ENCODE measurements around the gene LTBP2. TPM values are rescaled to one million over a fixed set of nuclear protein-coding genes. Genes with fewer than 3 reads are reported as not detected.

The LTBP2 gene
- total RNA-seq, 1 experiment from 2014 or later = 17.4 TPM

DNA sequence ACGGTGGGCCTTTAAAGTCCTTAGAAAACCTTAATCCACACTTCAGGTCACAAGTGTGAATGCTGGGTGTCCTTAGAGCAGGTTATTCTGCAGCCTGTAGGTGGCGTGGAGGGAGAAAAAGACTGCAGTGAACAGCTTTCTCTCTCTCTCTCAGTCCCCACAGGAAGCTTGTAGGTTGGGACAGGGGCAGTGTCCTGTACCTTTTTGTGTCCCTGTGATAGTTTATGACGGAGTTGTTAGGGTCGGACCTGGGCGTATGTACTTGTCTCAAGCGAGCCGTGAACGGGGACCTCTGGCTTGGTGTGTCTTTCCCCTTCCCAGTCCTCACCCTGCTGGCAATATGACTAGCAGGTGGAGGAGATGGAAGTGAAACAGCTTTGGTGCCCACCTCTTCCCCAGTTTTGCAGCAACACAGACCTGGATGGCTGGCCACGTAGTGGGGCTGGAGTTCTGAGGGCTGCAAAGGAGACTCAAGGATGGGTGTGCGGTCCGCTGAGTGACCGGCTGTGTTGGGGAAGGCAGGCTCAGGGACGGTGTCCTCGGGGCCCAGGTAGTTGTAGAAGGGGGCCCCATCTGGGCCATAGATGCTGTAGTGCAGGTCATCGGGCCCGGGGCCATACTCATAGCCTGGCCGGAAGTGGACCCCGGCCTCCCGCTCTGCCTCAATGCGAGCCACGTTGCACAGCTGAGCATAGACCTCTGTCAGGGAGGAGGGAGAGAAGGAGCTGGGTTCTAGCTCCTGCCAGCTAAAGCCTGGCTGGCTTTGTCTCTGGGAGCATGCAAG, 109.6 kb downstream of the LTBP2 start:
- ATAC-seq (peak; percentile 84), DNase-seq (peak; percentile 70)
- H3K4me1 ChIP-seq (ENCODE audit: insufficient read depth, low read length) = no peaks in the 10 kb centered on the region
- no peaks in the 10 kb centered on the region for H3K36me3 ChIP-seq (ENCODE audit: low read depth, low read length)
- H3K9me3 ChIP-seq (ENCODE audit: low read length) = no peaks in the 10 kb centered on the region
- no peaks in the 10 kb centered on the region for H4K20me1 ChIP-seq (ENCODE audit: low read length)
- H3K9me2 ChIP-seq (replicated peaks; ENCODE audit: low read length) = no peaks in the 10 kb centered on the region
- no TSS peak for BruUV-seq (replicated peaks)
- intact Hi-C loops (cut with micrococcal nuclease) = loop anchor here (5.0 kb wide), 1 partner anchor 210 kb away; the partner anchor contains the start of genes AREL1 and FCF1
- H3K9ac ChIP-seq (ENCODE audit: low read length) = no peak overlapping the region
- POLR2A ChIA-PET (ENCODE audit: unreplicated experiment) = no interaction called here
- H3F3A ChIP-seq (ENCODE audit: low read length, unreplicated experiment) = no peaks in the 10 kb centered on the region
- no peaks in the 10 kb centered on the region for H3K79me2 ChIP-seq (ENCODE audit: low read length)
- no peaks in the 10 kb centered on the region for H3K27me3 ChIP-seq (ENCODE audit: low read length)
- H3K27ac ChIP-seq (ENCODE audit: low read length) = no peak overlapping the region
- CTCF ChIA-PET = interaction anchor here (0.6 to 2.0 kb wide), 6 partner anchors 9 to 302 kb away, joined by 4 to 8 read pairs (median 5); partner anchors contain the start of gene ISCA2
- H3K4me2 ChIP-seq (ENCODE audit: low read length) = no peak overlapping the region
- H2AFZ ChIP-seq (ENCODE audit: low read length) = no peak overlapping the region
- no peak for TF ChIP-seq EZH2phosphoT487 (IDR thresholded peaks at IDR 0.05; ENCODE audit: borderline replicate concordance, low read length)
- TF ChIP-seq, protein P1, sequence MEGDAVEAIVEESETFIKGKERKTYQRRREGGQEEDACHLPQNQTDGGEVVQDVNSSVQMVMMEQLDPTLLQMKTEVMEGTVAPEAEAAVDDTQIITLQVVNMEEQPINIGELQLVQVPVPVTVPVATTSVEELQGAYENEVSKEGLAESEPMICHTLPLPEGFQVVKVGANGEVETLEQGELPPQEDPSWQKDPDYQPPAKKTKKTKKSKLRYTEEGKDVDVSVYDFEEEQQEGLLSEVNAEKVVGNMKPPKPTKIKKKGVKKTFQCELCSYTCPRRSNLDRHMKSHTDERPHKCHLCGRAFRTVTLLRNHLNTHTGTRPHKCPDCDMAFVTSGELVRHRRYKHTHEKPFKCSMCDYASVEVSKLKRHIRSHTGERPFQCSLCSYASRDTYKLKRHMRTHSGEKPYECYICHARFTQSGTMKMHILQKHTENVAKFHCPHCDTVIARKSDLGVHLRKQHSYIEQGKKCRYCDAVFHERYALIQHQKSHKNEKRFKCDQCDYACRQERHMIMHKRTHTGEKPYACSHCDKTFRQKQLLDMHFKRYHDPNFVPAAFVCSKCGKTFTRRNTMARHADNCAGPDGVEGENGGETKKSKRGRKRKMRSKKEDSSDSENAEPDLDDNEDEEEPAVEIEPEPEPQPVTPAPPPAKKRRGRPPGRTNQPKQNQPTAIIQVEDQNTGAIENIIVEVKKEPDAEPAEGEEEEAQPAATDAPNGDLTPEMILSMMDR (conservative IDR thresholded peaks at IDR 0.05; ENCODE audit: low read depth, low read length) = peak; percentile 80
- no peak overlapping the region for H3K4me3 ChIP-seq (ENCODE audit: low read length)

DNA sequence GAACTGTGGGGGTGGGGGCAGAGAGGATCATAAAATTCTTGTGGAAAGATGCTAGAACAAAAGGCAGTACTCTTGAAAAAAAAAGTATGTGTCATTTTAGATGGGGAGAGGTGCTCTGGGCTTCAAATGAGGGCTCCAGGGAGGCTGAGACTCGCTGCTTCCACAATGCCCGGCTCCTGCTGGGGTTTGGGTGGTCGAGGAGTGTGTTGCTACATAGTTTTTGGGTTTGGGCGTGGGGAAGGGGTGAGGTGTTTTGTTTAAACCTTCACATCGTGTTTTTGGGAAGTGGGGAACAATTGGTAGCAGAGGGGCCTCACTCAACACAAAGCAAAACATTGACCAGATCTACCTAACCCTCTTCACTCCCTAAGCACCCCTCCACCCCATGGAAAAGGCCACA, 110.3 kb downstream of the LTBP2 start:
- H2AFZ ChIP-seq (ENCODE audit: low read length) = no peak overlapping the region
- TF ChIP-seq EZH2phosphoT487 (IDR thresholded peaks at IDR 0.05; ENCODE audit: borderline replicate concordance, low read length) = no peak
- TF ChIP-seq EZH2 (IDR thresholded peaks at IDR 0.05; ENCODE audit: low read length, unreplicated experiment) = no peak
- TF ChIP-seq, protein P1 (conservative IDR thresholded peaks at IDR 0.05; ENCODE audit: low read depth, low read length) = no peak
- no peak overlapping the region for H3K9ac ChIP-seq (ENCODE audit: low read length)
- H4K20me1 ChIP-seq (ENCODE audit: low read length) = no peaks in the 10 kb centered on the region
- no peaks in the 10 kb centered on the region for H3K4me1 ChIP-seq (ENCODE audit: insufficient read depth, low read length)
- intact Hi-C loops (cut with micrococcal nuclease) = loop anchor here (1.0 to 5.0 kb wide), 3 partner anchors 108 to 303 kb away; partner anchors contain the start of genes AREL1 and FCF1
- H3K9me2 ChIP-seq (replicated peaks; ENCODE audit: low read length) = no peaks in the 10 kb centered on the region
- CTCF ChIA-PET = interaction anchor here (1.0 to 2.0 kb wide), 4 partner anchors 8 to 303 kb away, joined by 4 to 8 read pairs (median 7); partner anchors contain the start of gene ISCA2
- DNase-seq (no peak), ATAC-seq (no peak)
- no peak overlapping the region for H3K4me2 ChIP-seq (ENCODE audit: low read length)
- H3K4me3 ChIP-seq (ENCODE audit: low read length) = no peak overlapping the region
- no peaks in the 10 kb centered on the region for H3K9me3 ChIP-seq (ENCODE audit: low read length)
- H3K27ac ChIP-seq (ENCODE audit: low read length) = no peak overlapping the region
- H3K36me3 ChIP-seq (ENCODE audit: low read depth, low read length) = no peaks in the 10 kb centered on the region
- no peaks in the 10 kb centered on the region for H3F3A ChIP-seq (ENCODE audit: low read length, unreplicated experiment)
- POLR2A ChIA-PET (ENCODE audit: unreplicated experiment) = no interaction called here
- H3K27me3 ChIP-seq (ENCODE audit: low read length) = no peaks in the 10 kb centered on the region
- H3K79me2 ChIP-seq (ENCODE audit: low read length) = no peaks in the 10 kb centered on the region
- BruUV-seq (replicated peaks) = no TSS peak

DNA sequence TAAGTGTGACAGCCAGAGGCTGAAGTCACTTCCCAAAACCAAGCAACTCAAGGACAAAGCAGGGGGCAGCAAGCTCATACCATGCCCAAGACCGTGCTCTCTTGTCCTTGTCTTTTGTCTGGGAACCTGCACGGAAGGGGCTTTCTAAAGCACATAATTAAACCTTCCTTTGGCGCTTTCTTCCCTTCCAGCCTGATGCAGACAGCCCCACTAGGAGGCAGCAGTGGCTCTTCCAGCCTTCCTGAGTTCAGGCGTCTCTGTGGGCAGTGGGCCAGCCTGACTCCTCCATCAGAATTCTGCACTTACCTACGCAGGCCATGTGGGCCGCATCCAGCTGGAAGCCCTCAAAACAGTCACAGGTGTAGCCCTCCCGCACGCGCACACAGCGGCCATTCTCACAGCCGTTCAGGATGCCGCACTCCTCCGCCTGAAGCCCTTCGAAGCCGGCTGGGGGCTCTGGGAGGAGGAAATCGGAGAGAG, 110.9 kb downstream of the LTBP2 start:
- ATAC-seq (peak; percentile 76), DNase-seq (peak; percentile 85)
- H3K4me3 ChIP-seq (ENCODE audit: low read length) = no peak overlapping the region
- intact Hi-C loops (cut with micrococcal nuclease) = loop anchor here (1.0 to 5.0 kb wide), 3 partner anchors 108 to 304 kb away; partner anchors contain the start of genes AREL1 and FCF1
- no peaks in the 10 kb centered on the region for H3K27me3 ChIP-seq (ENCODE audit: low read length)
- no peak overlapping the region for H2AFZ ChIP-seq (ENCODE audit: low read length)
- no peaks in the 10 kb centered on the region for H3K9me2 ChIP-seq (replicated peaks; ENCODE audit: low read length)
- H3K36me3 ChIP-seq (ENCODE audit: low read depth, low read length) = no peaks in the 10 kb centered on the region
- H3K9ac ChIP-seq (ENCODE audit: low read length) = no peak overlapping the region
- H4K20me1 ChIP-seq (ENCODE audit: low read length) = no peaks in the 10 kb centered on the region
- CTCF ChIA-PET = interaction anchor here (2.0 kb wide), 1 partner anchor 108 kb away, joined by 8 read pairs; no protein-coding TSS in a partner anchor
- H3K4me1 ChIP-seq (ENCODE audit: insufficient read depth, low read length) = no peaks in the 10 kb centered on the region
- H3K9me3 ChIP-seq (ENCODE audit: low read length) = no peaks in the 10 kb centered on the region
- no peaks in the 10 kb centered on the region for H3F3A ChIP-seq (ENCODE audit: low read length, unreplicated experiment)
- POLR2A ChIA-PET (ENCODE audit: unreplicated experiment) = no interaction called here
- no TSS peak for BruUV-seq (replicated peaks)
- TF ChIP-seq, protein P1 (conservative IDR thresholded peaks at IDR 0.05; ENCODE audit: low read depth, low read length) = peak; percentile 87
- TF ChIP-seq EZH2 (IDR thresholded peaks at IDR 0.05; ENCODE audit: low read length, unreplicated experiment) (no peak), EZH2phosphoT487 (IDR thresholded peaks at IDR 0.05; ENCODE audit: borderline replicate concordance, low read length) (no peak)
- H3K27ac ChIP-seq (ENCODE audit: low read length) = no peak overlapping the region
- no peaks in the 10 kb centered on the region for H3K79me2 ChIP-seq (ENCODE audit: low read length)
- no peak overlapping the region for H3K4me2 ChIP-seq (ENCODE audit: low read length)
